EH (cell line): Measurements from ENCODE around the gene GALNT12.

Source experiments
- DNase-seq: peaks from one replicate; pipeline ENCODE4 v3.0.0-alpha.2; 2015; ENCODE audit warnings: low read depth

The GALNT12 gene

GRCh38 chr9:98807070-98807813, at the start of gene GALNT12:
TSS of gene GALNT12 (plus strand) at chr9:98807670. CDS start at chr9:98807699, 29 bp downstream.
- no peak for DNase-seq

GRCh38 chr9:98760231-98760630, 47.2 kb upstream of the GALNT12 start:
- DNase-seq = no peak

- peak; percentile 35 for DNase-seq
Measured at GRCh38 chr9:98763986-98764745, 43.3 kb upstream of the GALNT12 start.

- DNase-seq = no peak
Measured at GRCh38 chr9:98765256-98765655, 42.2 kb upstream of the GALNT12 start.

GRCh38 chr9:98766586-98766985, 40.9 kb upstream of the GALNT12 start:
- no peak for DNase-seq

GRCh38 chr9:98767196-98767595, 40.3 kb upstream of the GALNT12 start:
- no peak for DNase-seq

GRCh38 chr9:98767915-98768314, 39.6 kb upstream of the GALNT12 start:
- no peak for DNase-seq

- no peak for DNase-seq
Measured at GRCh38 chr9:98768344-98768743, 39.1 kb upstream of the GALNT12 start.

- DNase-seq = no peak
Measured at GRCh38 chr9:98770717-98771116, 36.8 kb upstream of the GALNT12 start.

GRCh38 chr9:98771209-98771874, 36.1 kb upstream of the GALNT12 start:
- DNase-seq = no peak

GRCh38 chr9:98772364-98773155, 34.9 kb upstream of the GALNT12 start:
- no peak for DNase-seq

GRCh38 chr9:98773721-98774120, 33.7 kb upstream of the GALNT12 start:
- DNase-seq = no peak

GRCh38 chr9:98774746-98775145, 32.7 kb upstream of the GALNT12 start:
- peak; percentile 29 for DNase-seq

- DNase-seq = peak; percentile 71
Measured at GRCh38 chr9:98775831-98776441, 31.5 kb upstream of the GALNT12 start.

GRCh38 chr9:98777618-98778017, 29.9 kb upstream of the GALNT12 start:
- no peak for DNase-seq

GRCh38 chr9:98778251-98778650, 29.2 kb upstream of the GALNT12 start:
- DNase-seq = no peak

GRCh38 chr9:98778711-98779530, 28.5 kb upstream of the GALNT12 start:
- no peak for DNase-seq

GRCh38 chr9:98780059-98780749, 27.3 kb upstream of the GALNT12 start:
- DNase-seq = no peak

GRCh38 chr9:98781588-98782383, 25.7 kb upstream of the GALNT12 start:
- DNase-seq = no peak
